AG10803 (cell line): Measurements from ENCODE around the gene ALPI.

ENCODE experiments used
- DNase-seq: peaks from one replicate; pipeline ENCODE4 v3.0.0; 2010; ENCODE audit warnings: low read depth
- H3K4me3 ChIP-seq: 2 replicates; pipeline ENCODE4 v1.5.1; 2011; ENCODE audit warnings: mild to moderate bottlenecking, low read length, control low read depth
- CTCF ChIP-seq: conservative IDR thresholded peaks from 2 replicates; pipeline ENCODE4 v1.5.1; 2011; ENCODE audit warnings: mild to moderate bottlenecking, low read length, control low read depth, inconsistent platforms

The ALPI gene

GRCh38 chr2:232483923-232484627 is 28.1 kb downstream of the ALPI start:
- no peak for DNase-seq
- TF ChIP-seq CTCF: no peak
- no peak overlapping the region for H3K4me3 ChIP-seq

- H3K4me3 ChIP-seq: no peak overlapping the region
- no peak for TF ChIP-seq CTCF
- no peak for DNase-seq
These were observed 28.8 kb downstream of the ALPI start for GRCh38 chr2:232484628-232485347.

GRCh38 chr2:232485348-232485756 is 29.4 kb downstream of the ALPI start:
- DNase-seq: no peak
- no peak overlapping the region for H3K4me3 ChIP-seq
- TF ChIP-seq CTCF: no peak

GRCh38 chr2:232485757-232486557 is 30.0 kb downstream of the ALPI start:
- TF ChIP-seq CTCF: no peak
- no peak overlapping the region for H3K4me3 ChIP-seq
- DNase-seq: no peak

GRCh38 chr2:232486558-232487384 is 30.8 kb downstream of the ALPI start:
- TF ChIP-seq CTCF: no peak
- no peak for DNase-seq
- no peak overlapping the region for H3K4me3 ChIP-seq

- H3K4me3 ChIP-seq: no peak within 1 kb of the TSS
- no peak for TF ChIP-seq CTCF
- no peak for DNase-seq
These were observed 31.6 kb downstream of the ALPI start, which contains the start of gene ECEL1 for GRCh38 chr2:232487385-232488096. ECEL1 (minus strand) TSS chr2:232487834; CDS start chr2:232486653, 1,181 bp downstream.
